Sigmoid colon (tissue), 7 donors: ENCODE measurements around the gene NOP56. TPM values are rescaled to one million over a fixed set of nuclear protein-coding genes. Genes with fewer than 3 reads are reported as not detected.
A peak's percentile ranks its signal among the peaks of the same experiment; 100 is the strongest.

Experiments used
- DNase-seq: peaks from one replicate; pipeline ENCODE4 v3.0.0-alpha.2; 2019
- H3K27ac ChIP-seq, 4 donors: fragments of 200-600 bp; sonication (generic); one replicate each; pipeline ENCODE4 v1.5.1; 2016 to 2019; ENCODE audit warnings: mild to moderate bottlenecking in 1 of 4
- H3K27me3 ChIP-seq, 3 donors: fragments of 200-600 bp; sonication (generic); one replicate each; pipeline ENCODE4 v1.5.1; 2019; ENCODE audit warnings: mild to moderate bottlenecking in 1 of 3
- H3K36me3 ChIP-seq, 4 donors: fragments of 200-600 bp; sonication (generic); one replicate each; pipeline ENCODE4 v1.5.1; 2016 to 2019
- H3K4me1 ChIP-seq, 4 donors: fragments of 200-600 bp; sonication (generic); one replicate each; pipeline ENCODE4 v1.5.1; 2017 to 2019
- H3K4me3 ChIP-seq, 4 donors: fragments of 200-600 bp; sonication (generic); one replicate each; pipeline ENCODE4 v1.5.1; 2017 to 2019; ENCODE audit warnings: mild to moderate bottlenecking in 2 of 4, moderate library complexity in 1 of 4
- H3K9me3 ChIP-seq, 4 donors: fragments of 200-600 bp in 3 of 4; sonication (generic) in 3 of 4; one replicate each; pipeline versions ENCODE4 v1.5.1 to v1.6.1; 2013 to 2019
- CTCF ChIP-seq, 4 experiments: fragments of 450-650 bp in 3 of 4; fragments of 200-600 bp in 1 of 4; IDR thresholded peaks; one replicate each; pipeline ENCODE4 v1.5.1; 2016 to 2019; ENCODE audit warnings: antibody characterized with exemption in 4 of 4, mild to moderate bottlenecking in 3 of 4, moderate library complexity in 2 of 4
- EP300 ChIP-seq, 4 donors: sonication (generic); formaldehyde crosslinking; IDR thresholded peaks; one replicate each; pipeline ENCODE4 v1.6.1; 2017; ENCODE audit warnings: antibody characterized with exemption in 4 of 4
- POLR2A ChIP-seq, 2 donors: fragments of 450-650 bp; IDR thresholded peaks; one replicate each; pipeline ENCODE4 v1.6.1; 2016; ENCODE audit warnings: antibody characterized with exemption in 2 of 2, mild to moderate bottlenecking in 2 of 2, moderate library complexity in 2 of 2
- POLR2AphosphoS5 ChIP-seq, 4 donors: sonication (generic); formaldehyde crosslinking; IDR thresholded peaks; one replicate each; pipeline ENCODE4 v1.6.1; 2017; ENCODE audit warnings: antibody characterized with exemption in 4 of 4
- WGBS, 2 donors: extraction: QIAGEN DNeasy Blood & Tissue Kit; methylation state at CpG; one replicate each; pipeline ENCODE4 v1.1.7; 2013; 5-methylcytosine and 5-hydroxymethylcytosine counted together
- intact Hi-C: fragments of 100-400 bp; cut with DNase I; formaldehyde crosslinking; loops from one replicate; pipeline ENCODE4 v1.15.1; 2023
- polyA plus RNA-seq, 3 donors: library from polyadenylated mRNA; stranded (reverse); fragments of 200-250 nt; gene quantifications; one replicate each; pipeline ENCODE4 v1.2.3, GENCODE V29; 2013
- total RNA-seq, 4 donors: library from RNA; depleted of rRNA; stranded (reverse); fragments of >200 nt; gene quantifications; one replicate each; pipeline ENCODE4 v1.1.0, GENCODE V29; 2016
- donor health status: healthy with polysubstance abuse.
- donor health status: Bipolar disorder and iron deficiency.
- donor health status: healthy.

NOP56 gene
- 10 to 100 TPM; 53.2 to 69.8 (median 65.2) TPM for total RNA-seq
- polyA plus RNA-seq = 100 to 1,000 TPM in 1 of 3 donors, 10 to 100 TPM in 2; 33.6 to 152 (median 47.6) TPM

- DNase-seq = peak; percentile 95
- Histone ChIP-seq H3K36me3 (peaks cover 21 to 33% (median 27%) of the 10 kb centered on the region in 4 donors), H3K27ac (peak within 1 kb of the TSS; percentile 87 to 96 (median 92)), H3K27me3 (no peaks in the 10 kb centered on the region), H3K4me1 (peaks cover 0 to 31% (median 21%) of the 10 kb centered on the region in 4 donors), H3K4me3 (peak within 1 kb of the TSS; percentile 67 to 97 (median 90)), H3K9me3 (no peaks in the 10 kb centered on the region)
- TF ChIP-seq EP300 (IDR thresholded peaks at IDR 0.05) (peak in 1 of 4 donors; percentile 1), POLR2AphosphoS5 (IDR thresholded peaks at IDR 0.05) (peak; percentile 78 to 91 (median 86)), POLR2A (IDR thresholded peaks at IDR 0.05) (peak in 1 of 2 donors; percentile 27), CTCF (IDR thresholded peaks at IDR 0.05) (no peak)
- 0% methylated on average over 101 of the region's 101 CpGs for WGBS, 2 donors
- intact Hi-C loops = loop anchor here (1.0 to 5.0 kb wide), 6 partner anchors 11 to 550 kb away; partner anchors contain the start of genes MRPS26, SNRPB, STK35 and ZNF343
Observed at GRCh38 chr20:2651772-2652723, at the start of gene NOP56. NOP56 (plus strand) TSS chr20:2652632; CDS start chr20:2652661, 29 bp downstream.

- Histone ChIP-seq H3K4me1 (no peaks in the 10 kb centered on the region), H3K27ac (no peak overlapping the region), H3K4me3 (no peak overlapping the region), H3K9me3 (peaks cover 0 to 11% (median 4%) of the 10 kb centered on the region in 4 donors), H3K27me3 (no peaks in the 10 kb centered on the region), H3K36me3 (no peaks in the 10 kb centered on the region)
- DNase-seq = no peak
- intact Hi-C loops = no loop called here
- 25 to 76% methylated on average over 4 of the region's 4 CpGs for WGBS, 2 donors
- TF ChIP-seq POLR2AphosphoS5 (IDR thresholded peaks at IDR 0.05) (no peak), POLR2A (IDR thresholded peaks at IDR 0.05) (no peak), EP300 (IDR thresholded peaks at IDR 0.05) (no peak), CTCF (IDR thresholded peaks at IDR 0.05) (no peak)
Observed at GRCh38 chr20:2602746-2603145, 49.7 kb upstream of the NOP56 start.

- Histone ChIP-seq H3K4me1 (no peaks in the 10 kb centered on the region), H3K9me3 (peaks cover 0 to 11% (median 4%) of the 10 kb centered on the region in 4 donors), H3K4me3 (no peak overlapping the region), H3K27me3 (no peaks in the 10 kb centered on the region), H3K36me3 (no peaks in the 10 kb centered on the region), H3K27ac (no peak overlapping the region)
- WGBS, 2 donors = 18 to 61% methylated on average over 7 of the region's 7 CpGs
- intact Hi-C loops = no loop called here
- DNase-seq = no peak
- TF ChIP-seq EP300 (IDR thresholded peaks at IDR 0.05) (no peak), POLR2AphosphoS5 (IDR thresholded peaks at IDR 0.05) (no peak), POLR2A (IDR thresholded peaks at IDR 0.05) (no peak), CTCF (IDR thresholded peaks at IDR 0.05) (no peak)
Observed at GRCh38 chr20:2603816-2604505, 48.5 kb upstream of the NOP56 start.

GRCh38 chr20:2604506-2604835 is 48.0 kb upstream of the NOP56 start:
- no peak for TF ChIP-seq EP300 (IDR thresholded peaks at IDR 0.05)
- no peak for TF ChIP-seq CTCF (IDR thresholded peaks at IDR 0.05)
- TF ChIP-seq POLR2AphosphoS5 (IDR thresholded peaks at IDR 0.05) = no peak
- TF ChIP-seq POLR2A (IDR thresholded peaks at IDR 0.05) = no peak
- intact Hi-C loops = no loop called here

More at GRCh38 chr20:2604506-2604835, 48.0 kb upstream of the NOP56 start:
- no peaks in the 10 kb centered on the region for H3K27me3 ChIP-seq
- WGBS, 2 donors = 18 to 66% methylated on average over 3 of the region's 3 CpGs
- H3K27ac ChIP-seq = no peak overlapping the region
- H3K4me1 ChIP-seq = no peaks in the 10 kb centered on the region
- no peak overlapping the region for H3K4me3 ChIP-seq
- H3K9me3 ChIP-seq = peaks cover 0 to 11% (median 4%) of the 10 kb centered on the region in 4 donors
- no peaks in the 10 kb centered on the region for H3K36me3 ChIP-seq
- DNase-seq = no peak
